Measurements from ENCODE around the gene ATXN10. TPM values are rescaled to one million over a fixed set of nuclear protein-coding genes. Genes with fewer than 3 reads are reported as not detected.

The ATXN10 gene
- polyA plus RNA-seq, 3 donors: 60.1 to 106 (median 92.4) TPM

GRCh38 chr22:45866646-45867117 is 195.0 kb downstream of the ATXN10 start:
- DNase-seq: no peak
- TF ChIP-seq CTCF (IDR thresholded peaks at IDR 0.05): no peak
- Histone ChIP-seq H4K20me1 (ENCODE audit: insufficient read depth, low read length) (no peaks in the 10 kb centered on the region), H3K4me2 (replicated peaks; ENCODE audit: extremely low read depth, low read length, poor library complexity, severe bottlenecking) (no peak overlapping the region), H3K4me3 (replicated peaks in 1 of 3; ENCODE audit: low read depth in 2 of 3, low read length in 3 of 3) (no peak overlapping the region), H3K27me3 (ENCODE audit: control insufficient read depth in 2 of 2, insufficient read depth in 2 of 2, low read length in 2 of 2) (peaks cover 23 to 69% of the 10 kb centered on the region in 2 donors), H3K27ac (ENCODE audit: low read depth in 1 of 2, low read length in 2 of 2) (no peak overlapping the region), H3K79me2 (ENCODE audit: insufficient read depth, low read length) (no peaks in the 10 kb centered on the region), H2AFZ (ENCODE audit: insufficient read depth, low read depth, low read length, poor library complexity, severe bottlenecking) (no peak overlapping the region), H3K9me3 (replicated peaks in 1 of 2; ENCODE audit: control insufficient read depth in 1 of 2, insufficient read depth in 1 of 2, low read length in 2 of 2) (peaks cover 0 to 4% of the 10 kb centered on the region in 2 donors), H3K9ac (ENCODE audit: insufficient read depth, low read length, poor library complexity, severe bottlenecking) (no peak overlapping the region), H3K4me1 (ENCODE audit: control insufficient read depth in 1 of 2, insufficient read depth in 2 of 2, low read length in 2 of 2) (no peaks in the 10 kb centered on the region), H3K36me3 (replicated peaks in 1 of 2; ENCODE audit: control insufficient read depth in 1 of 2, insufficient read depth in 2 of 2, low read length in 2 of 2) (no peaks in the 10 kb centered on the region)
- Mint-ChIP-seq H3K27ac (no peak overlapping the region), H3K27me3 (ENCODE audit: low read depth in 3 of 3) (peaks cover 61 to 86% (median 66%) of the 10 kb centered on the region in 3 donors), H3K9me3 (peaks cover 0 to 10% (median 5%) of the 10 kb centered on the region in 7 donors), H3K36me3 (peaks cover 2 to 12% of the 10 kb centered on the region in 2 donors), H3K4me1 (peaks cover 3% of the 10 kb centered on the region), H3K4me3 (peak overlapping the region in 1 of 2 donors; percentile 30)
- intact Hi-C loops (cut with micrococcal nuclease): loop anchor here in 1 of 2 donors (10.0 kb wide), 1 partner anchor 248 kb away; no protein-coding TSS in a partner anchor
- 5% methylated on average over 55 of the region's 55 CpGs for WGBS (ENCODE audit: insufficient coverage)

GRCh38 chr22:45867118-45867905 is 195.7 kb downstream of the ATXN10 start:
- Histone ChIP-seq H4K20me1 (ENCODE audit: insufficient read depth, low read length) (no peaks in the 10 kb centered on the region), H3K4me1 (ENCODE audit: control insufficient read depth in 1 of 2, insufficient read depth in 2 of 2, low read length in 2 of 2) (no peaks in the 10 kb centered on the region), H3K9me3 (replicated peaks in 1 of 2; ENCODE audit: control insufficient read depth in 1 of 2, insufficient read depth in 1 of 2, low read length in 2 of 2) (peaks cover under 1 to 5% of the 10 kb centered on the region in 2 donors), H3K36me3 (replicated peaks in 1 of 2; ENCODE audit: control insufficient read depth in 1 of 2, insufficient read depth in 2 of 2, low read length in 2 of 2) (no peaks in the 10 kb centered on the region), H2AFZ (ENCODE audit: insufficient read depth, low read depth, low read length, poor library complexity, severe bottlenecking) (no peak overlapping the region), H3K4me2 (replicated peaks; ENCODE audit: extremely low read depth, low read length, poor library complexity, severe bottlenecking) (no peak overlapping the region), H3K79me2 (ENCODE audit: insufficient read depth, low read length) (no peaks in the 10 kb centered on the region), H3K27ac (ENCODE audit: low read depth in 1 of 2, low read length in 2 of 2) (no peak overlapping the region), H3K9ac (ENCODE audit: insufficient read depth, low read length, poor library complexity, severe bottlenecking) (no peak overlapping the region), H3K4me3 (replicated peaks in 1 of 3; ENCODE audit: low read depth in 2 of 3, low read length in 3 of 3) (no peak overlapping the region), H3K27me3 (ENCODE audit: control insufficient read depth in 2 of 2, insufficient read depth in 2 of 2, low read length in 2 of 2) (peaks cover 23 to 71% of the 10 kb centered on the region in 2 donors)
- peaks cover 2 to 8% of the 10 kb centered on the region in 2 donors for H3K36me3 Mint-ChIP-seq
- peaks cover 60 to 82% (median 63%) of the 10 kb centered on the region in 3 donors for H3K27me3 Mint-ChIP-seq (ENCODE audit: low read depth in 3 of 3)
- DNase-seq: no peak
- intact Hi-C loops (cut with micrococcal nuclease): loop anchor here in 1 of 2 donors (10.0 kb wide), 1 partner anchor 247 kb away; no protein-coding TSS in a partner anchor
- peaks cover 5% of the 10 kb centered on the region for H3K4me1 Mint-ChIP-seq
- no peak for TF ChIP-seq CTCF (IDR thresholded peaks at IDR 0.05)
- no peak overlapping the region for H3K27ac Mint-ChIP-seq
- WGBS (ENCODE audit: insufficient coverage): 3% methylated on average over 87 of the region's 87 CpGs
- peak overlapping the region in 1 of 2 donors; percentile 86 for H3K4me3 Mint-ChIP-seq
- peaks cover 0 to 13% (median 7%) of the 10 kb centered on the region in 7 donors for H3K9me3 Mint-ChIP-seq

Measured in CD14-positive monocyte (primary cell).